VCaP (cell line): Measurements from ENCODE around the gene SORL1-AS1.

Source experiments
- H3K27ac ChIP-seq: fragments of 450-650 bp; 2 replicates; pipeline ENCODE4 v1.5.1; 2017
- TF ChIP-seq, protein P1 (sequence below): fragments of 450-650 bp; conservative IDR thresholded peaks from 2 replicates; pipeline ENCODE4 v1.5.1; 2017; ENCODE audit warnings: mild to moderate bottlenecking, moderate library complexity

The SORL1-AS1 gene

DNA sequence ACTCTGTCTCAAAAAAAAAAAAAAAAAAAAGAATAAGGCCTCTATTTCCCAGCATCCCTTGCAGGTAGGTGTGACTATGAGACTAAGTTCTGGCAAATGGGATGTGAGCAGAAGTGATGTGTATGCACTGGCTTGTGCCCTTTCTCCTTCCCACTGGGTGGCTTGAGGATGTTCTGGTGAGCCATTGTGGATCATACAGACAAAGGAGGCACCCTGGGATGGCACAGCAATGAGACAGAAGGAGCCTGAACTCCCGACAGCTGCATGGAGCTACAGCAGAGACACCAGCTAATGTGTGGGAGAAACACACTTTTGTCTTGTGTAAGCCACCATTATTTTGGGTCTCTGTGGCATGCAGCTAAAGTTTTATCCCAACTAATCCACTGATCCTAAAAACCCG, 11.2 kb downstream of the SORL1-AS1 start:
- TF ChIP-seq, protein P1, sequence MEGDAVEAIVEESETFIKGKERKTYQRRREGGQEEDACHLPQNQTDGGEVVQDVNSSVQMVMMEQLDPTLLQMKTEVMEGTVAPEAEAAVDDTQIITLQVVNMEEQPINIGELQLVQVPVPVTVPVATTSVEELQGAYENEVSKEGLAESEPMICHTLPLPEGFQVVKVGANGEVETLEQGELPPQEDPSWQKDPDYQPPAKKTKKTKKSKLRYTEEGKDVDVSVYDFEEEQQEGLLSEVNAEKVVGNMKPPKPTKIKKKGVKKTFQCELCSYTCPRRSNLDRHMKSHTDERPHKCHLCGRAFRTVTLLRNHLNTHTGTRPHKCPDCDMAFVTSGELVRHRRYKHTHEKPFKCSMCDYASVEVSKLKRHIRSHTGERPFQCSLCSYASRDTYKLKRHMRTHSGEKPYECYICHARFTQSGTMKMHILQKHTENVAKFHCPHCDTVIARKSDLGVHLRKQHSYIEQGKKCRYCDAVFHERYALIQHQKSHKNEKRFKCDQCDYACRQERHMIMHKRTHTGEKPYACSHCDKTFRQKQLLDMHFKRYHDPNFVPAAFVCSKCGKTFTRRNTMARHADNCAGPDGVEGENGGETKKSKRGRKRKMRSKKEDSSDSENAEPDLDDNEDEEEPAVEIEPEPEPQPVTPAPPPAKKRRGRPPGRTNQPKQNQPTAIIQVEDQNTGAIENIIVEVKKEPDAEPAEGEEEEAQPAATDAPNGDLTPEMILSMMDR, result no peak

DNA sequence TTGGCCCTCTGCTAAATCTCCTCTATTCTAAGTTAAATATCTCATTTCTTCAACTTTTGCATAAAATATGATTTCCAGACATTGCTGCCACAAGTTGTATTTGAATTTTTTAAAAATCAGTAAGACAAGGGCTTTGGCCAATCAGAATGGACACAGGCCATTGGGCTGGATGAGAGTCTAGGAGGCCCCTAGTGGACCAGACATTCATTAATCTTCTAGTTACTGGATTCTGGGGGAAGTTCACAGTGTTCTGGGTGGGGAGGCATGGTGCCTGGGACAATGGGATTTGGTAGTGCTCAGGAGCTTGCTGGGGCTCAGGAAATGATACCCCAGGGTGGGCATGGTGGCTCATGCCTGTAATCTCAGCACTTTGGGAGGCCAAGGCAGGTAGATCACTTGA, 13.0 kb downstream of the SORL1-AS1 start:
- no peak overlapping the region for H3K27ac ChIP-seq
- TF ChIP-seq, protein P1, result no peak

More for the DNA sequence above, 11.2 kb downstream of the SORL1-AS1 start:
- H3K27ac ChIP-seq, result no peak overlapping the region

DNA sequence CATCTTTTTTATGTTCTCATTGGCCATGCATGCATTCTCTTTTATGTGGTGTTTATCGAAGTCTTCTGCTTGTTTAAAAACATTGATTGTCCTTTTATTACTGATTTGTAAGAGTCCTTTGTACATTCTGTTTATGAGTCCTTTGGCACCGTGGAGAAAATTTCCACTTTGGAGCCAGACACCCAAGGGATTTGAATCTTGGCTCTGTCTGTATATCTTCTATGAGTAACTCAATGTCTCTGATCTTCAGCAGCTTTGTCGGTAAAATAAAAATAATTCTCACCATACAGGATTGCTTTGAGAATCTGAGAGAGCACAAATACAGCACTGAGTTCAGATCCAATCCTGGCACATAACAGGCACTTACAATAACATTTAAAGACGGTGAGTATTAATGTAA, 13.4 kb downstream of the SORL1-AS1 start:
- TF ChIP-seq, protein P1, result no peak
- no peak overlapping the region for H3K27ac ChIP-seq

DNA sequence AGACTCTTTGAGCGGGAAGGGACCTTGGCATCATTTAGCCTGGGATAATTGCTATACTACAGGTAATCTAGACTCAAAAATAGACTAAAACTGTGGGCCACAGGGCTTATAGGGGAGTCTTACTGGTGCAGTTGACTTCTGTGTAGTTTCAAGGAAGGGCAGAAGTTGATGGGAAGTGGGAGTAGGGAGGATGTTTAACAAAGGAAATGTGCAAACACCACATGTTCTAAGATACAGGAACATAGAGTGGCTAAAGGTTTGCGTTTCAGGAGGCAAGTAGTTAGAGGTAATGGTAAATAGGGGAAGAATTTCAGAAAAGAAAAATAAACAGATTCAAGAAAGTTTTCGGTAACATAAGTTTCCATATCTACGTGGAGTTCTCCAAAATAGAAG, 15.1 kb downstream of the SORL1-AS1 start:
- TF ChIP-seq, protein P1, result no peak
- H3K27ac ChIP-seq, result no peak overlapping the region

DNA sequence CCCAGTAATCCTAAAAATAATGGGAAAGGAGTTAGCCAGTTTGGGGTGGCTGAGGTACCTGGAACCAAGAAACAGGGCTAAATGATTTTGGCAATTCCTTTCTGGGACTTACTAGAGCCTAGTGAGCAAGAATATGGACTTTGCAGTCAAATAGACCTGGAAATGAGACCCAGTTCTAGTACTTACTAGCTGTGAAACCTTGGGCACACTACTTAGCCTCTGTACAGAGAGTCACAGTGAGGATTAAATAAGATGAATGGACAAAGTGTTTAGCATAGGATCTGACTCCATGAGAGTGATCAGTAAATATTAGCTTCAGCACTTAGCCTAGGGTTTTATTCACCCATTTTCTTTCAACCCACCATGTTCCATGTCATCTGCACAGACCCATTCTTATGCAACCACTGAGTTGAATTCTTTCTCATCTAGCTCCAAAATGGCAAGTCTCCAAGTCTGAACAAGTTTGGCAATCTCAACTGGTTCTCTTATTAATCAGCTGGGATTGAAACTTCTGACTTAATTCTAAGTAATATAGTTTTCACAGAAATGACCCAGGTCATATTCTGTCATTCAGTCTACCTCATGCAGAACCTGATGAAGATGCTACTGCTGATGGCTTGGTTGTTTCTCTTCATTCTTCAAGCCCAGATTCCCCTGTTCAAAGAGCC, 15.6 kb downstream of the SORL1-AS1 start:
- TF ChIP-seq, protein P1, result no peak
- H3K27ac ChIP-seq, result no peak overlapping the region

DNA sequence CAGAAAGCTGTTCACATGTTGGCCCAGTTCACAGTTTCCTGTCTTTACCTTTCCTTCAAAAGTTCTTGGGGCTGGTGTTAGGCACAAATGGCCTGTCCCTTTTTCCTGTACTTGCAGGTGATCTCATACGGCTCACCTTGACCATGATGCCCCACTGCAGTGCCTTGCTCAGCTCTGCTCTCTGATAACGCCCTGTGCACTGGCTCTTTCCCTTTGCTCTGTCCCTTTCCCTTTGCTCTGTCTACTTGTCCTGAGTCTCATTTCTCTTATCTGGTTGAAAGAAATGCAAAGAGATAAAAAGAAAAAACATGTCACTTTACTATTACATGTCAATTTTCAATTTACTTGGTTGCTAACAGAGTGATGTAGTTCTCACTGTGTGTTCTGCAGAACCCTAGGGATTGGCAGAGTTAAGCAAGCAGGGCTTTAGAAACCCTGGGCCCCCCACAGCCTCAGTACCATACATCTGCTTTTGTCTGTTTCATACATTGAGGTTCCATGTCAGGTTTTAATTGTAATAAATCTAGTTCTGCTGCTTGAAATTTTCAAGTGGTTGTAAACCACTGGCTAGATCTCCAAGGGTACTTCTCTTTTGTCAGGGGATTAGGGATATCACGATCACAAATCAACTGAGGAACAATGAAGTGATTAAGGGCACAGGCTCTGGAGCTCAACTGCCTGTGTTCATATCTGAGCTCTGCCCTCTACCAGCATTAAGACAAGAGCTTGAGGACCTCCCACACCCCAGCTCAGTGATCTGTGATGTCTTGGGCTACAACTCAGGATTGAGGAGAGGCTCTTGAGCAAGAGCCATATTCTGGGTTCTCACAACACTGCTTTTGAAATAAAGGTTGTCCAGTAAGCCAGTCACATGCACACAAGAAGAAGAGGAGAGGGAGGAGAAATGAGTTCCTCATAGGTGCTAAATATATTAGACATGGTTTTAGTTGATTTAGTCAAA, 16.9 kb downstream of the SORL1-AS1 start:
- no peak overlapping the region for H3K27ac ChIP-seq
- TF ChIP-seq, protein P1, result no peak

DNA sequence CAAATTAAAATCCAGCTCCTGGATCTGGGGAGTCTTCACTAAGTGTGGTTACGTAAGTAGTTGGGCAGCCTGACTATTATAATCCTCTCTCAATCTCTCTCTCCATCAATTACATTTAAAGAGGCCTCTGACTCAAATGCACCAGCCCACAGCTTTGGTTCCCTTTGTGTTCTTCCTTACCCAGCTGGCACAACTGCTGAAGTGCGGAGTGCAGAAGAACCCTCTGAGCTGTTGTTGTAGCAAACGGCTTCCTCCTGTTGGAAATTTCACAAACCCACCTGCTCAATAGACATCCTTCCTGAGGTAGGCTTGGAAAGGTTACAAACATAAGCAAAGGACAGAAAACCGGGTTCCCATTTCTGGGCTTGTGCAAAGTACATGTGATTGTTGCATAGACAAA, 17.6 kb downstream of the SORL1-AS1 start:
- H3K27ac ChIP-seq, result no peak overlapping the region
- TF ChIP-seq, protein P1, result no peak
